T-helper 9 cell (primary cell): ENCODE data around the gene LAMTOR4.

Experiments
- DNase-seq: peaks from one replicate; pipeline ENCODE4 v3.0.0-alpha.2; 2020

Gene LAMTOR4

DNA sequence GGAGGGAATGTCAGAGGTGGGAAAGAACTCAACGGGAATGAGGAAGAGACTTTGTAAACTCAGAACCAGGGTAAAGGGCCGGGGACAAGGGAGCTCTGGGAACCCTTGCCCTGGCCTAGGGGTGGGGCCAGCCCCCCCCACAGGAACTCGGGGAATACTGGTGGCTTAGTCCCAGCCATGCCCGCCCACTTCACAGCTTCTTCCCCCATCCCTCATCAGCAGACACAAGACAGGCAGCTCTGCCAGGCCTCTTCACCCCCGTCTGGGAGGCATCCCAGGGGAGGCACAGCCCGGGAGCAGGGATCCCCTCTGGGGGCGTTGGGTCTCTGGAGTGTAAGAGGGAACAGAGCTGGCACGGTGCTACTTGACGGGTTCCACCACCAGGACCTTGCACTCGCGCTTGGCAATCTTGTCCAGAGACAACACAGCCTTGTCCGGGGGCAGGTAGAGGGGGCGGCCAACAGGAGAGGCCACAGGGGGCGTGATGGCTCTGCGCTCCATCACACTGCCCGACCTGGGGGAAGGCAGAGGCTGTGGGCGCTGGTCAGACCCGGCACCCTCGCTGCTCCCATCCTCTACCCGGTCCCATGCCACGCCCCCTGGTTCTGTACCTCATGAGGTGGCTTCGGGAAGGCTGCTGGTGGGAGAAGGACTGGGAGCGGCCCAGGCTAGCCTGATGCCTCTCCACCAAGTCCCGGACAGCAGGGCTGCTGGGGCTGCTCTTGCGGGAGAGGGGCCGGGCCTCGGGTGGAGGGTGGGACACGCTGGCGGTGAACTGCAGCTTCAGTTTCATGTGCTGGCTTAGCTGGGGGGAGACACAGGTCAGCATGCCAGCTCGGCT is 6.2 kb downstream of the LAMTOR4 start:
- no peak for DNase-seq

DNA sequence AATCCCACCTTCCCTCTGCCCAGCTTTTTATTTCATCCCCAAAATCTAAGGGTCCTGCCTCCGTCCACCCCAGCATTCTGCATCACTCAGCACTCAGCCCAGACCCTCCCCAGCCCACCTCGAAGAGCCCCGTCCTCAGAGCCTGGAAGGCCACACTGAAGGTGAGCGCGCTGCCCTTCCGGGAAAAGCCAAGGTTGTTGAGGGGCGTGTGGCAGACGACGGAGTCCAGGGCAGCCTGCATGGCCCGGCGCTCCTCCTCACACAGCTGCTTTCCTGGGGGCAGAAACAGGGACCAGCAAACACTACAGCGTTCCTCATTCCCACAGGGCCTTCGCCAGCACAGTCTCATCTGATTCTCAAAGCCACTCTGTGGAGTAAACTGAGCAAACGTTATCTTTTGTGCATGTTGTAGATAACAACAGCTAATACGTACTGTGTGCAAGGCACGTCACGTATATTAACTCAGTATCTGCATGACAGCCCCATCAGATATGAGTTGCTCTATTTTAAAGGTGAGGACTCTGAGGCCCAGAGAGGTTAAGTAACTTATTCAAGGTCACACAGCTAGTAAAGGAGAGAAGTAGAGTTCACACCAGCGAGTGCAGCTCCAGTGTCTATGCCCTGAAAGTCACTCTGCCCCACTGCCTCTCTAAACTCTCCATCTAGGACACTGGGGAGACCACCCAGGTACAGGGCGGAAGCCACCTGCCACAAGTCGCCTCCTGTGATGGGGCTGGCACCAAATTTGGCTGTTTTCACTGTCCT is 7.0 kb downstream of the LAMTOR4 start:
- no peak for DNase-seq

DNA sequence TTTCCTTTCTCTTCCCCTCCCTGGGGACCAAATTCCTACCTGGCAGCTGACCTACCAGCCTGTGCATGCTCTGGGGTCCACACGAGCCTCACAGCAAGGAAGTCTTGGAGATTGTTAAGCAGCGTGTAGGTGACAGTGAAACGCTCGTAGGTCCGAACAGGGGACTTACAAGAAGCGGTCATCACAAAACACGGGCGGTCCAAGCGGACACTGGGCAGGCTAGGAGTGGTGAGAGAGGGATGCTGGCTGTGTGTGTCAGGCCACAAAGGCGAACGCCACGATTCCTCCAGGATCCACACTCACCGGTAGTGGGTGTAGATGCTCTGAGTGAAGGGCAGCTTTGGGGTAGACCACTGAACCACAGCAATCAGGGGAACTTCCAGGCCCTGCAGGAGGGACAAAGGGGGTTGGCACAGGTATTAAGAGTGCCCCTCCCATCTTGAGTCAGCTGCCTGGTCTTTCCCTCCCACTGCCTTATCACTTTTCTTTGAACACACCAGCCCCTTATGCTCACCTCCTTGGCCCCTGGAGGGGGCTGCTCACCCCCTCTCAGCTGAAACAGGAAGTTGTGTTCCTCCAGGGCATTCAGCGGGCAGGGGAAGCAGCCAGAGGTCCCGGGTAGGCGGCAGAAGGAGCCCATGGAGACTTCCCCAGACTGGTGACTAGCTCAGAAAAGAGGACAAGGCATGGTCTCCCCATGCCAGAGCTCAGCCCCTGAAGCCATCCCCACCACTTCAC is 7.8 kb downstream of the LAMTOR4 start:
- DNase-seq = no peak

DNA sequence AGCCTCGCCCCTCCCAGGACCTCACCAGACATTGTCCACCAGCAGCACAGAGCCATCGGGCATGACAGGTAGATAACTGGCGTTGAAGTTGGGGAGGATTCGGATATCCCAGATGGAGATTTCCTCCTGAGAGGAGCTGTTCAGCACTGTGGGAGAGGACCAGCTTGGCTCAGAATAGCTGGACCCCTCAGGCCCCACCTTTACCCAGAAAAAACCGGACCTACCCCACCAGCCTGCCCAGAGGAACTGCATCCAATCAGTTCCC is 8.3 kb downstream of the LAMTOR4 start:
- no peak for DNase-seq

DNA sequence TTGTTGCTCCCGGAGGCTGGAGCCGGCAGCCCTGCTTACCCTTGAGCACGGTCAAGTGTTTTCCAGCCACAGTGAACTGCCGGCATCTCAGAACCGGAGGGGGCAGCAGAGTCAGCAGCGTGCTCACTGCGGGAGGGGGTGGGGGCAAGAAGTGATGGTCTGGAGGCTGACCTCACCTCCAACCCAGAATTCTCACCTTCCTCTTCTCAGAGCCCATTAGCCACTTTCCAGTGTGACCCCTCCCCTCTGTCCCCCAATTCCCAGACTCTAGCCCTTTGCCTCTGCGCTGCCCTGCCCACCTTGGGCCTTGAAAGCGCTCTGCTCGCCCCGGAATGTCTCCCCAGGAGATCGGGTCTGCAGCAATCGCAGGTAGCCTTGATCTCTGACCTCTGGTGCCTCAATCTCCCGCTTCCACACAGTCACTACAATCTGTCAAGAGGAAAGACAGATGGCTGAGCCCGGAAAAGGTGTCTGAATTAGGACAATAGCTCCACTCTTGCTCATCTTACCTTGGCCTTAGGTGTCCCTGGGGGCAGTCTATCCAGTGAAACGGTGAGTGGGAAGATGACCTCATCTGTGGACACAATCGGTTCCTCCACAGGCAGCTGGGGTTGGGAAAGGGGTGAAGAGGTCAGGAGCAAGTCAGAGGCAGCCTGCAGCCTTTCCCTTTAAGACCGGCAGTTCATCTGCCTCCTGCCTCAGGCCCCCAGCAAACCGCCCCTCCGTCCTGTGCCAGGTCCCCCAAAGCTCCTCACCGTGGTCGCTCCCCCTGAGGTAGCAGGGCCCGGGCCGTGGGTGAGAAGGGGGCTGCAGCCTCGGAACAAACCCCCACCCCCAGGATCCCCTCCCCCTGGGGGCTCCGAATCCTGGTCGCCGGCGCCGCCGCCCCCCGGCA is 8.9 kb downstream of the LAMTOR4 start:
- DNase-seq = no peak

DNA sequence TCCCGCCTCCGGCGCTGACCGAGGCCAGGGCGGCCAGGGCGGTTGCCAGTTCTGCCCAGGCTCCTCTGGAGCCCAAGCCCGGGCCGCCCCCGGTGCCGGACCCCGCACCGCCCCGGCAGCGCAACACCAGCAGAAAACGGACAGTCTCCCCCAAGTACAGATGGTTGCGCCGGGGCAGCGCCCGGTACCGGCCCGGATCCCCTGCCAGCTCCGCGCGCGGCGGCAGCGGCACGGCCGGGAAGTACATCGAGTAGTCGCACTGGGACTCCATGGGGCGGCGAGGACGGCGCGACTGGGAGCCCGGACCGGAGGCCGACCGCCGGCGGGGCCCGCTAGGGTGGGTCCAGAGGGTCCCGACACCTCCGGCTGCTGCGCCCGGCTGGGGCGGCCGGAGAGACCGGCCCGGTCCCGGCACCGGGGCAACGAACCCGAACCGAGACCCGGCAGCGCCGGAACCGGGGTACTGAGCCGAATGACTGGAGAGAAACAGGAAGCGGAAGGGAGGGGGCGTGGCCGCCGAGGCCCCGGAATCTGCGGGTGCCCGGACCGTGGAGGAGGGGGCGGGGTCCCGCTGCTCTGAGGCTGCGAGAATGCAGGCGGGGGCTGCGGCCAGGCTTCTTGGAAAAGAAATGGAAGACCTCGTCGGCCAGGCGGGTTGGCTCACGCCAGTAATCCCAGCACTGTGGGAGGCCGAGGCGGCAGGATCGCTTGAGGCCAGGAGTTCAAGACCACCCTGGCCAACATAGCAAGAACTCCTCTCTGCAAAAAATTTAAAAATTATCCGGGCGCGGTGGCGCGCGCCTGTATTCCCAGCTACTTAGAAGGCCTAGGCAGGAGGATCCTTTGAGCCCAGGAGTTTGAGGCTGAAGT is 9.7 kb downstream of the LAMTOR4 start, which contains the start of gene TRAPPC14:
TSS of gene TRAPPC14 (minus strand) at position 495 of the 870 bp plus-strand sequence. CDS start at position 271, 224 bp downstream.
- peak; percentile 87 for DNase-seq

DNA sequence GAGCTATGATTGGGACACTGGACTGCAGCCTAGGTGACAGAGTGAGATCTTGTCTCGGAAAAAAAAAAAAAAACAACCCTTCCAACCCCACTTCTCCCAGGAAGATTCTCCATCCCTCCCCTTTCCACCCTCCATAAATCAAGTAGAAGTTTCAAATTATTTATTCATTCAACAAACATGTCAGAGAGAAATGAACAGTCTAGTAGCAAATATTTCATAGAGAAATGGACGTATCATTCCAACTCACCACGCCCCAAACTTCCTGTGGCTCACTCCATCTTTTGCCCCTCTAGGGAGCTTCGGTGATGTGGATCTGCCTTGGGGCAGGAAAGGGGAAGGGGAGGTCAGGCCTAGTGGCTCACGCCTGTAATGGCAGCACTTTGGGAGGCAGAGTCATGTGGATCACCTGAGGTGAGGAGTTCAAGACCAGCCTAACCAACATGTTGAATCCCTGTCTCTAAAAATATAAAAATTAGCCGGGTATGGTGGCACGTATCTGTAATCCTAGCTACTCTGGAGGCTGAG is 10.4 kb downstream of the LAMTOR4 start:
- no peak for DNase-seq

DNA sequence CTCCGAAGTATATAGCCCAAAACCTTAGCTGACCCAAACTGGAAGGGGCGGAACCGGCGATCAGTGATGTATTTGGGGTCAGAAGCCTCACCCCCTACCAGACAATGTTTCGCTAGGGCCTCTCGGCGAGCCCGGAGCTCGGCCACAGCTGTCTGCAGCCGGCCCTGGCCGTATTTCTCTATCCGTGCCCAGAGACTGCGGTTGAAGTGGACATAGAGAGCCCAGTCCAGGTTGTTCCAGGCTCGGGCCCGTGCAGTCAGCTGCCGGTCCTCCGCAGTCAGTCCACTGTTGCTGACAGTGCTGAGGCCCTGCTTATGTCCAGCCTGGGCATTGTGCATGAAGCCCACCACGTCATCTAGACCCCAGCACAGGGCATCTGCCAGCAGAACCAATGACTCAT is 11.3 kb downstream of the LAMTOR4 start:
- no peak for DNase-seq

DNA sequence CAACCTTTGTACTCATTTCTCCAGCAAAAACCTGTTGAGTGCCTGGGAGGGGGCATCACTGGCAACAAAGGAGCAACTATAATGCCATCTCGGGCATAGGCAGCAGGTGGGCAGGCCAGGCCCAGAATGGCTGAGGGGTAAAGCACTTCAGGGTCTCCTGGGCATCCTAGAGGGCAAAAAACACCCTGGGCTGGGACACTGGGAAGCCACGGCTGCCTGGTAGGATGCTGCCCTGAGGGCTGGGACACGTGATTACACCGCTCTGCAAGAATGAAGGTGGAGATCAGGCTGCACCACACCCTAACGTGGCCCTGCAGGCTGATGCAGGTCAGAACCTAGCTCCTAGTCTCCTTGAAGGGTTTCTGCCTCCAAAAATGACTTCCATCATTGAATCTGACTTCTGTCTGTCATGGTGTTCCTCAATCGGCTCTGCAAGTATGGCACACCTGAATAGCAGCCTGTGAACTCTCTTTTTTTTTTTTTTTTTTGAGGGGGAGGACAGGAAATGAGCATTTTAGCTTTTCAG is 14.4 kb downstream of the LAMTOR4 start:
- DNase-seq = no peak

DNA sequence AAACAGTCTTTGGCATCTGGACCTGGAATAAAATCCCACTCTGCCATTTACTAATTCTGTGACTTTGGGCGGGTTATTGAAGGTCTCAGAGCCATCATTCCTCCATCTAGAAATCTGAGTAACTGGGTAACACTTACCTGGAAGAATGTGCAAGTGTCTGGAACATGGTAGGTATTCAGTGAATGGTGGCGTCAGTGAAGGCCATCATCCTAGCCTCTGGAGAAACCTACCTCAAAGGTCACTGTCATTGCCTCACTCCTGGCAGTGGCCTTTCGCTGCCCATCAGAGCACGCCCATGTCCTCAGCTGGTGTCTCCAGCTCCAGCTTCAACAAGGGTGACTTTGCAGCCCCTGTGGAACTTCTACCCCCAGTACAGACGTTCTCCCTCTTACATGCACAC is 15.2 kb downstream of the LAMTOR4 start:
- DNase-seq = no peak

DNA sequence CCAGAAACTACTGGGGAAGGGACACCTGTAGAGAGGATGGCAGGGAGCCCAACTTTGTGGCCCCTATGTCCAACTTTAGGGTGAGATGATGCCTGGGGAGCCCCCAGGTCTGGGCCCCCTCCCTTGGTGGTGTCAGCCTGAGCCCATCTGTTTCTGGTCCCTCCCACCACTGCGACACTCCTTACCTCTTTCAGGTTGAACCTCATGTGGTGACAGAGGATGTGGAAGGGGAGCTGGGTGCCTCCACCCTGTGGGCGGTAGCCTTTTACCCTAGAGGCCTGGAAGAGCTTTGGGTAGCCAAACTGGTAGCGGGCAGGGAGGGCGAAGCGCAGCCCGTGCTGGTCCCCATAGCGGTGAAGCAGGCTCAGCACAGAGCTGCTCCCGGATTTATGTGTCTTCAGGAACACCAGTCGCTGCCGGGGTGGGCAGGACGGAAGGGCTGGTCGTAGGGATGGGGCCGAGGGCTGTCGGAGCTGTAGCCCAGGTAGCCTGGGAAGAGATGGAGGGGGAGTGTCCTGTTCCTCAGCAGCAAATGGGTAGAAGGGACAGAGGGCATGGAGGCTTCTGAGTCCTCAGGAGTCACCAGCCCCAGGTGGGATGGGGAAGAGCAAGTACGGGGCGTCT is 17.7 kb downstream of the LAMTOR4 start:
- DNase-seq = no peak

DNA sequence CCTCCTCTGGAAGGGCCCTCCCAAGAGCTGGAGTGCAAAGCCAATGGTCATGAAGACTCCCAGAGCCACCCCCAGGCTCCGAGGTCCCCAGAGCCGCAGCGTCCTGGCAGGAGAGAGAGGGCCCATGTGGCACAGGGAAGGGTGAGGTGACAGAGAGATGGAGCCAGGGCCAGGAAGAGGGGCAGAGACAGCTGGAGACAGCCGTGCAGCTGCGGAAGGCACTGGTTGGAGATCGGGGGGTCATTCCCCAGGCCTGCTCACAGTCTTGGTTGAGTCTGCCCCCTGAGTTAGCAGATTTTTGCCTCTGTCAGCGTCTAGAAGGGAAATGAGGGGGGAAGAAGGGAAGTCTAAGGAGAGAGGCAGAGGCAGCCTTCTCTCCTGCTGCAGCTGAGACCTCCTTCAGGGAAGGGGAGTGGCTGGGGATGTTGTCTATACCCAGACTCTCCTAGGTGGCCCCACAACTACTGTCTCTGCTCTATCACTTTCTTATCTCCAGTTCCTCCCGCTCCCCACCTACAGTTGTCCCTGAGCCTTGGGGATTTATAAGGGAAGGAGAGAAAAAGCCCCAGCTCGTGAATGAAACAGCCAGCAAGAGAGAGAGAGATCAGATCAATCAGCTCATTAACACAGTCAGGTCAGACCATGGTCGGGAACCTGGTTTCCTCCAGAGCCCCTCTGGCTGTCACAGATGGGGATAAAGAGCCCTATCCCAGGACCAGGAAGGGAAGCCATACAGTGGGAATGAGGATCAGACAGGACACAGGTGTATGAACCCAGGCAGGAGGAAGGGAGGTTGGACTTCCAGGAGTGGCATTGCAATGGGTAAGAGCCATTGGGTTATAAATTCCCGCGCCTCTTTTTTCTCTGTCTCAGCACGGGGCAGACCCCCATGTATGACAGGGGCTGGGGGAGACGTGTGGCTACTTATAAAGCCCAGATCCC is 18.5 kb downstream of the LAMTOR4 start:
- no peak for DNase-seq

DNA sequence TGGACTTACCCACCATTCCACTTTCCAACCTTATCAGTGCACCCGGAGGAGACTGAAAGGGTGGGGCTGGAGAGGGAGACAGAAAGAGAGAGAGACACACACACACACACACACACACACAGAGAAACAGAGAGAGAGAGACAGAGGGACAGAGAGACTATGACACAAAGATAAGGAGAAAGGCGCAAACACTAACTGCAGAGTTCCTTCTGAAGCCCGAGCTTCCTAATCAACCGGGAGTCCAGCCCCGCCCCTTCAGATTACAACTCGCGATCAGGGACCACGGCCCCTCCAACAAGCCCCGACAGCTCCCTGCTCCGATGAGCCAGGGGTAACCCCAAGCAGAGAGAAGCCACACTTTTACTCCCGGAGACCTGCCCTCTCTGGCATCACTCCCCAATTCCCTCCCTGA is 19.2 kb downstream of the LAMTOR4 start:
- DNase-seq = no peak

DNA sequence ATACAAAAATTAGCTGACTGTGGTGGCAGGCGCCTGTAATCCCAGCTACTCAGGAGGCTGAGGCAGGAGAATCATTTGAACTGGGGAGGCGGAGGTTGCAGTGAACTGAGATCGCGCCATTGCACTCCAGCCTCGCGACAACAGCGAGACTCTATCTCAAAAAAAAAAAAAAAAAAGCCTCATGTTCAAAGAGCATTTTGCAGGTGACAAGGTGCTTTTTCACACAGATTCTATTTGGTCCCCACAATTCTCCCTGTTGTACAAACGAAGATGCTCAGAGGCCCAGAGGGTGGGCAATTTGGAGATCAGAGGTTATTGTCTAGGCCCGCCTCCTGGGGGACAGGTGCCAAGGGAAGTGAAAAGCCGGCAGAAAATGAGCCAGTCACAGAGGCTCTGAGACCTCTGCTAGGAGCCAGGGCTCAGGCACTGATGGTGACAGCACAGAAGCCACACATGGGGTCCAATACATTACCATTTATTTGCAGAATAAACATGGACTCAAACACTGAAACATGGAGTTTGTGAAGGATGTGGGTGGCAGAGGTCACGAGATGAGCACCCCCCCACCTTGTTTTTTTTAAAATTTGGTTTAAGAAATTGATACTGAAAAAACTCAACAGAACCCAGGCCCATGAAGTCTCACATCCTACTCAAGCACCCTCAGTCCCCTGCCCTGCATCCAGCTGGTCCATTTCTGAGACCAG is 20.6 kb downstream of the LAMTOR4 start:
- DNase-seq = no peak

DNA sequence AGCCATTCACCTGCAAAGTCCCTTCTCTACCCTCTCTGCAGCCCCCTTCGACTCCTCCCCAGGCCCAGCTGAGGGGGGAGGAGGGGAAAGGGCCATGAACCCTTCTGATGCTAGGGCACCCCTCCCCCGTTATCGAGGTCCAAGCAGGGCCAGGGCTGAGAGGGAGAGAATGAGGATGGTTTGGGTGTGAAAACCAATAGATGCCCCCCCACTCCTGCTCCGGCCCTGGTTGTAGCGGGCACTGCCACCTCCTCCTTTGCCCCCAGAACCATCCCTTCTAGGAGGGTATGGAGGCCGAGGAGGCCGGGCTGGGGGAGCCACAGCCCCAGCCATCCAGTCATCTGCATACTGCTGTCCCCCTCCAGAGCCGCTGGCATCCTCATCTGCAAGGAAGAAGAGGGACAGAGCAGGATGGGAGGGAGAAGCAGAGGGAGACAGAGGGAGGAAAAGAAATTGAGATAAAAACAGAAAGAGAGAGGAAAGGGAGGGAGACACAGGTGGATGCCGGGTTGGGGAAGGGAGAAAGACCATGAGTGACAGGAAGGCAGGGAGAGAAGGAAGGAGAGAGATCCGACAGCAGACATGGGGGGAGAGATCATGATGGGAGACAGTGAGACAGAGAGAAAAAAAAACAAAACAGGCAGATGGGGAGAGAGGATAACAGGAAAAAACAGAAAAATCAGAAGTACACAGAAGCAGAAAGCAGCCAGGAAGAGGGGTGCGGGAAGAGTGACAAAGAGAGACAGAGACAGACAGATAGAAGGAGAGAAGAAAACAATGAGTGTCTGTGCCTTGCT is 21.6 kb downstream of the LAMTOR4 start:
- no peak for DNase-seq

DNA sequence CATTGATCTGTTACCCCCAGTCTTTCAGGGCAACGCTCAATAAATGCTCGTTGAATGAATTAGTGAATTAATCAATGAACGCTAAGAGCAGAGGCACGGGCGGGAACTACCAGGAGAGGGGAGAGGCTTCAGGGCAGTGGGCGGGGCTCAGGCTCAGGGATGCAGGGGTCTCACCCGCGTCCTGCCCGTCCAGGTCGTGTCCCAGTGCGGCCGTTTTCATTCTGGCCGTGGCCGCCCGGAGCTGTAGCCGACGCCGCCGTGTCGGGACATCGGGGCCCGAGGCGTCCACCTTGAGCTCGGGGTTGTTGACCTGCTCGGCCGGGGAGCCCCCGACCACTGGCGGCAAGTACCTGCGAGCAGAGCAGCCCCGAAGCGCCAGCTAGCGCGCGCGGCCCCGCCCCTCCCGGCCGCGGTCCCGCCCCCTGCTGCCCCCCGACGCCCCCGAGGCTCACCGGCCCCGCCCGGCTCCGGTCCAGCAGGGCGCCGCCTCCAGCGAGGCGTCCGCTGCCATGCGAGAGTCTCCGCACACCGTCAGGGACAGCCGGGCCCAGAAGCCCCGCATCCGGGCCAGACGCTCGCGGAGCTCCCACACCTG is 22.5 kb downstream of the LAMTOR4 start:
- peak; percentile 36 for DNase-seq

DNA sequence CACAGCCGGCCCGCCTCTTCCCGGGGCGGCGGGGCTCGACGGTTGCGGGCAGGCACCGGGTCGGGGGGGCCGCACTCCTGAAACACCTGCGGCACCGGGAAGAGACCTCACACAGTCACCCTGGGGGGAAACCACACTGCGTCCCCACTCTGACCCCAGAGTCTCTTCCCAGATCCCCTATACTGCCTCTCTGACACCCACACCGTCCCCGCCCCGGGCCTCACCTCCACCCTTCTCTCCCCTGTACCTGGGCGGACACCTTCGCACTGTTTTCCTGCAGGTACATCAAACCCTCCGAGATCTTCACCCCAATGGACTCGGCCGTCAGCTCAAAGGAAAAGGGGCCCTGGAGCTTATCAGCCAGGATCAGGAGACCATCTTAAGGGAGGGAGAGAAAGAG is 23.1 kb downstream of the LAMTOR4 start:
- no peak for DNase-seq
